Transverse colon (tissue), 4 donors: ENCODE results near the gene APLNR. TPM values are rescaled to one million over a fixed set of nuclear protein-coding genes. Genes with fewer than 3 reads are reported as not detected.

Experiments used
- DNase-seq: peaks from one replicate; pipeline ENCODE4 v3.0.0-alpha.2; 2019
- H3K27ac ChIP-seq, 4 donors: fragments of 200-600 bp; sonication (generic); 2 replicates each; pipeline ENCODE4 v1.5.1; 2016 to 2018; ENCODE audit warnings: inconsistent platforms in 4 of 4
- H3K27me3 ChIP-seq: fragments of 200-600 bp; sonication (generic); 2 replicates; pipeline ENCODE4 v1.5.1; 2017; ENCODE audit warnings: inconsistent platforms
- H3K36me3 ChIP-seq, 4 donors: fragments of 200-600 bp; sonication (generic); 2 replicates each; pipeline ENCODE4 v1.5.1; 2017 to 2019; ENCODE audit warnings: inconsistent platforms in 4 of 4
- H3K4me1 ChIP-seq, 4 donors: fragments of 200-600 bp; sonication (generic); 2 replicates each; pipeline ENCODE4 v1.5.1; 2017 to 2020; ENCODE audit warnings: inconsistent platforms in 4 of 4
- H3K4me3 ChIP-seq, 4 donors: fragments of 200-600 bp; sonication (generic); 1 replicate in 1 of 4; 2 replicates in 3 of 4; pipeline versions ENCODE4 v1.5.1 to v1.6.1; 2017 to 2019; ENCODE audit warnings: inconsistent platforms in 4 of 4
- H3K9me3 ChIP-seq, 2 donors: fragments of 200-600 bp; sonication (generic); 2 replicates each; pipeline ENCODE4 v1.5.1; 2017 to 2019; ENCODE audit warnings: inconsistent platforms in 2 of 2
- CTCF ChIP-seq, 5 experiments: fragments of 200-600 bp in 3 of 5; fragments of 450-650 bp in 2 of 5; sonication (generic) in 3 of 5; IDR thresholded peaks; 1 replicate in 2 of 5; 2 replicates in 3 of 5; pipeline ENCODE4 v1.5.1; 2016 to 2017; ENCODE audit warnings: antibody characterized with exemption in 5 of 5, inconsistent platforms in 3 of 5, mild to moderate bottlenecking in 2 of 5, moderate library complexity in 1 of 5
- EP300 ChIP-seq: sonication (generic); formaldehyde crosslinking; IDR thresholded peaks from one replicate; pipeline ENCODE4 v1.6.1; 2017; ENCODE audit warnings: antibody characterized with exemption, low read depth
- POLR2A ChIP-seq: fragments of 450-650 bp; IDR thresholded peaks from one replicate; pipeline ENCODE4 v1.6.1; 2016; ENCODE audit warnings: antibody characterized with exemption, mild to moderate bottlenecking, moderate library complexity
- POLR2AphosphoS5 ChIP-seq, 3 donors: sonication (generic); formaldehyde crosslinking; IDR thresholded peaks; one replicate each; pipeline ENCODE4 v1.6.1; 2016; ENCODE audit warnings: antibody characterized with exemption in 3 of 3
- WGBS, 2 donors: methylation state at CpG; one replicate each; pipeline ENCODE4 v1.1.5; 2018; ENCODE audit warnings: low coverage in 1 of 2; 5-methylcytosine and 5-hydroxymethylcytosine counted together
- in situ Hi-C, 4 donors: fragments of 200-750 bp; cut with MboI; loops; one replicate each; pipeline versions ENCODE4 v1.15.0 to v1.15.1; 2017; ENCODE audit warnings: low sequenced_read_pairs in 3 of 4, low pct_ligation_motif_present in 1 of 4, low pct_unique_long_range_greater_than_20kb in 1 of 4
- intact Hi-C: fragments of 100-400 bp; cut with DNase I; formaldehyde crosslinking; loops from one replicate; pipeline ENCODE4 v1.15.1; 2023; ENCODE audit warnings: low total_unique reads
- total RNA-seq, 4 donors: library from RNA; depleted of rRNA; stranded (reverse); fragments of >200 nt; gene quantifications; one replicate each; pipeline ENCODE4 v1.1.0, GENCODE V29; 2016

Gene APLNR
- total RNA-seq, 4 donors from 2014 or later, result 0.68 to 2.6 (median 2.1) TPM; not detected in 1

GRCh38 chr11:57197762-57198161 lies 39.3 kb downstream of the APLNR start:
- Histone ChIP-seq H3K9me3 (no peaks in the 10 kb centered on the region), H3K27me3 (no peaks in the 10 kb centered on the region), H3K4me1 (no peaks in the 10 kb centered on the region), H3K36me3 (no peaks in the 10 kb centered on the region), H3K27ac (no peak overlapping the region), H3K4me3 (no peak overlapping the region)
- TF ChIP-seq POLR2AphosphoS5 (IDR thresholded peaks at IDR 0.05) (no peak), EP300 (no peak), POLR2A (no peak), CTCF (IDR thresholded peaks at IDR 0.05) (no peak)
- 60 to 87% methylated on average over 1 to 2 of the region's 2 CpGs for WGBS, 2 donors
- intact Hi-C loops (no loop called here), in situ Hi-C loops (no loop called here)
- no peak for DNase-seq

- Histone ChIP-seq H3K4me1 (no peaks in the 10 kb centered on the region), H3K27me3 (no peaks in the 10 kb centered on the region), H3K9me3 (no peaks in the 10 kb centered on the region), H3K36me3 (no peaks in the 10 kb centered on the region), H3K4me3 (no peak overlapping the region), H3K27ac (no peak overlapping the region)
- WGBS, 2 donors, result 77 to 82% methylated on average over 6 of the region's 6 CpGs
- no peak for DNase-seq
- intact Hi-C loops (no loop called here), in situ Hi-C loops (no loop called here)
- TF ChIP-seq POLR2A, result no peak
- no peak for TF ChIP-seq POLR2AphosphoS5 (IDR thresholded peaks at IDR 0.05)
- no peak for TF ChIP-seq EP300
- TF ChIP-seq CTCF (IDR thresholded peaks at IDR 0.05), result no peak
These were observed 40.5 kb downstream of the APLNR start for GRCh38 chr11:57196596-57196995.

- no peak for DNase-seq
- Histone ChIP-seq H3K27me3 (no peaks in the 10 kb centered on the region), H3K4me3 (no peak overlapping the region), H3K9me3 (no peaks in the 10 kb centered on the region), H3K4me1 (no peaks in the 10 kb centered on the region), H3K27ac (no peak overlapping the region), H3K36me3 (no peaks in the 10 kb centered on the region)
- intact Hi-C loops, result no loop called here
- WGBS, 2 donors, result 38 to 85% methylated on average over 1 of the region's 1 CpG
- in situ Hi-C loops, result no loop called here
- no peak for TF ChIP-seq POLR2AphosphoS5 (IDR thresholded peaks at IDR 0.05)
- no peak for TF ChIP-seq CTCF (IDR thresholded peaks at IDR 0.05)
- no peak for TF ChIP-seq EP300
- TF ChIP-seq POLR2A, result no peak
These were observed 44.7 kb downstream of the APLNR start for GRCh38 chr11:57192316-57192715.

GRCh38 chr11:57191311-57192219 lies 45.5 kb downstream of the APLNR start:
- Histone ChIP-seq H3K9me3 (no peaks in the 10 kb centered on the region), H3K4me3 (no peak overlapping the region), H3K4me1 (no peaks in the 10 kb centered on the region), H3K27ac (no peak overlapping the region), H3K27me3 (no peaks in the 10 kb centered on the region), H3K36me3 (no peaks in the 10 kb centered on the region)
- 79% methylated on average over 6 to 9 of the region's 9 CpGs for WGBS, 2 donors
- DNase-seq, result no peak
- no peak for TF ChIP-seq CTCF (IDR thresholded peaks at IDR 0.05)
- no peak for TF ChIP-seq POLR2A
- TF ChIP-seq POLR2AphosphoS5 (IDR thresholded peaks at IDR 0.05), result no peak
- no peak for TF ChIP-seq EP300
- in situ Hi-C loops (no loop called here), intact Hi-C loops (no loop called here)
